Neural progenitor cell (in vitro differentiated cells): Measurements from ENCODE around the gene RPL29.

Experiments
- EZH2 ChIP-seq: fragments of 200-600 bp; sonication (generic); IDR thresholded peaks from 2 replicates; pipeline ENCODE4 v1.6.1; 2017; ENCODE audit warnings: antibody characterized with exemption, mild to moderate bottlenecking, moderate library complexity
- TF ChIP-seq, protein P1 (sequence below): fragments of 200-600 bp; sonication (generic); IDR thresholded peaks from 2 replicates; pipeline ENCODE4 v1.5.1; 2017; ENCODE audit warnings: antibody characterized with exemption, mild to moderate bottlenecking

DNA sequence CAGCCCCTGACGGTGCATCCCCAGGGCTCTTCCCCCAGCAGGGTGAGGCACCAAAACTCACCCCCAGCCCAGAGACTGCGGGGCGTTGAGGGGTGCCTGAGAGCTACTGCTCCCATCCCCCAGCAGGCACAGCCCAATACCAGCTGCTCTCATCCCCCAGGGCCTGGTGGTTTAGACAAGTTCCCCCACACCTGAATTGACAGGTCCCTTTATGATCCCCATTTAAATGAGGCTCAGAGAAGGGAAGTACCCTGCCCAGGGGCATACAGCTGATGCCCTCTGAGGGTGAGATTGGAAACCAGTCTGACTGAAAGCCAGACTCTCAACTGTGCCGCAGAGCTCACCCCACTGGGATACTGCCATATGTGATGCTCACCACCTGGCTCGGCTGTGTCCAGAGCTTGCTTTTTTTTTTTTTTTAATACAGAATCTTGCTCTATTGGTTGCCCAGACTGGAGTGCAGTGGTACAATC is 40.6 kb upstream of the RPL29 start:
- TF ChIP-seq, protein P1, sequence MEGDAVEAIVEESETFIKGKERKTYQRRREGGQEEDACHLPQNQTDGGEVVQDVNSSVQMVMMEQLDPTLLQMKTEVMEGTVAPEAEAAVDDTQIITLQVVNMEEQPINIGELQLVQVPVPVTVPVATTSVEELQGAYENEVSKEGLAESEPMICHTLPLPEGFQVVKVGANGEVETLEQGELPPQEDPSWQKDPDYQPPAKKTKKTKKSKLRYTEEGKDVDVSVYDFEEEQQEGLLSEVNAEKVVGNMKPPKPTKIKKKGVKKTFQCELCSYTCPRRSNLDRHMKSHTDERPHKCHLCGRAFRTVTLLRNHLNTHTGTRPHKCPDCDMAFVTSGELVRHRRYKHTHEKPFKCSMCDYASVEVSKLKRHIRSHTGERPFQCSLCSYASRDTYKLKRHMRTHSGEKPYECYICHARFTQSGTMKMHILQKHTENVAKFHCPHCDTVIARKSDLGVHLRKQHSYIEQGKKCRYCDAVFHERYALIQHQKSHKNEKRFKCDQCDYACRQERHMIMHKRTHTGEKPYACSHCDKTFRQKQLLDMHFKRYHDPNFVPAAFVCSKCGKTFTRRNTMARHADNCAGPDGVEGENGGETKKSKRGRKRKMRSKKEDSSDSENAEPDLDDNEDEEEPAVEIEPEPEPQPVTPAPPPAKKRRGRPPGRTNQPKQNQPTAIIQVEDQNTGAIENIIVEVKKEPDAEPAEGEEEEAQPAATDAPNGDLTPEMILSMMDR: no peak
- TF ChIP-seq EZH2: no peak
